GM23338 (cell line): ENCODE measurements around the gene DRGX. TPM values are rescaled to one million over a fixed set of nuclear protein-coding genes. Genes with fewer than 3 reads are reported as not detected.

ENCODE experiments used
- ATAC-seq: fragments of 200-7000 bp; cut with Tn5 transposase; 3 replicates; pipeline ENCODE4 v1.9.1; 2020
- DNase-seq: peaks from one replicate; pipeline ENCODE4 v3.0.0-alpha.2; 2015; ENCODE audit warnings: low spot score
- H2AFZ ChIP-seq: fragments of 200-600 bp; sonication (generic); 2 replicates; pipeline ENCODE4 v1.8.0; 2016; ENCODE audit warnings: antibody characterized with exemption, mild to moderate bottlenecking, moderate library complexity
- H3F3A ChIP-seq: fragments of 200-600 bp; sonication (generic); replicated peaks from 2 replicates; pipeline ENCODE4 v1.8.0; 2017; ENCODE audit warnings: antibody characterized with exemption, mixed run types, low read depth
- H3K27ac ChIP-seq: fragments of 200-600 bp; sonication (generic); 2 replicates; pipeline ENCODE4 v1.6.1; 2016; ENCODE audit warnings: low read depth
- H3K27me3 ChIP-seq: fragments of 200-600 bp; sonication (generic); 2 replicates; pipeline ENCODE4 v1.8.0; 2016; ENCODE audit warnings: mild to moderate bottlenecking, mixed run types, moderate library complexity; ENCODE audit not compliant: insufficient read depth
- H3K36me3 ChIP-seq: fragments of 200-600 bp; sonication (generic); 2 replicates; pipeline ENCODE4 v1.8.0; 2016; ENCODE audit warnings: mild to moderate bottlenecking; ENCODE audit not compliant: insufficient read depth
- H3K4me1 ChIP-seq: fragments of 200-600 bp; sonication (generic); 2 replicates; pipeline ENCODE4 v1.8.0; 2016; ENCODE audit warnings: mild to moderate bottlenecking, moderate library complexity; ENCODE audit not compliant: insufficient read depth
- H3K4me2 ChIP-seq: fragments of 200-600 bp; sonication (generic); 2 replicates; pipeline ENCODE4 v1.7.1; 2017; ENCODE audit warnings: mixed run types
- H3K4me3 ChIP-seq: fragments of 200-600 bp; sonication (generic); 2 replicates; pipeline ENCODE4 v1.6.1; 2016; ENCODE audit warnings: mixed run types
- H3K79me2 ChIP-seq: fragments of 200-600 bp; sonication (generic); replicated peaks from 2 replicates; pipeline ENCODE4 v1.8.0; 2017; ENCODE audit warnings: mild to moderate bottlenecking; ENCODE audit not compliant: insufficient read depth
- H3K9me2 ChIP-seq: fragments of 200-600 bp; sonication (generic); 2 replicates; pipeline ENCODE4 v1.8.0; 2017; ENCODE audit not compliant: insufficient read depth
- H4K20me1 ChIP-seq: fragments of 200-600 bp; sonication (generic); replicated peaks from 2 replicates; pipeline ENCODE4 v1.8.0; 2017; ENCODE audit warnings: mild to moderate bottlenecking; ENCODE audit not compliant: insufficient read depth
- H3K27ac Mint-ChIP-seq: 2 replicates; pipeline ENCODE4 v1.8.0; 2020; ENCODE audit warnings: inconsistent platforms, mild to moderate bottlenecking, moderate library complexity, mixed read lengths
- H3K27me3 Mint-ChIP-seq: 3 replicates; pipeline ENCODE4 v1.8.0; 2022; ENCODE audit warnings: low read depth, mild to moderate bottlenecking, moderate library complexity, mixed read lengths, inconsistent platforms; ENCODE audit not compliant: insufficient read depth, poor library complexity
- H3K36me3 Mint-ChIP-seq: 3 replicates; pipeline ENCODE4 v1.8.0; 2021; ENCODE audit warnings: low read depth, mild to moderate bottlenecking, inconsistent platforms, moderate library complexity, mixed read lengths
- H3K4me1 Mint-ChIP-seq: 3 replicates; pipeline ENCODE4 v1.8.0; 2020; ENCODE audit warnings: mild to moderate bottlenecking, inconsistent platforms, mixed read lengths
- H3K4me3 Mint-ChIP-seq: 3 replicates; pipeline ENCODE4 v1.8.0; 2021; ENCODE audit warnings: moderate library complexity, mild to moderate bottlenecking, inconsistent platforms, mixed read lengths
- H3K9me3 Mint-ChIP-seq: 3 replicates; pipeline ENCODE4 v1.8.0; 2020; ENCODE audit warnings: moderate library complexity, mild to moderate bottlenecking, inconsistent platforms, mixed read lengths
- CREB1 ChIP-seq: fragments of 250-450 bp; sonication (Bioruptor Pico); IDR thresholded peaks from 2 replicates; pipeline ENCODE4 v1.5.0; 2020; ENCODE audit warnings: low read depth, mild to moderate bottlenecking, moderate library complexity
- EZH2 ChIP-seq: fragments of 200-600 bp; sonication (generic); IDR thresholded peaks from one replicate; pipeline ENCODE4 v1.8.0; 2017; ENCODE audit warnings: antibody characterized with exemption, mild to moderate bottlenecking, low read depth; ENCODE audit not compliant: unreplicated experiment
- EZH2phosphoT487 ChIP-seq: fragments of 200-600 bp; sonication (generic); IDR thresholded peaks from one replicate; pipeline ENCODE4 v1.8.1; 2018; ENCODE audit warnings: antibody characterized with exemption; ENCODE audit not compliant: unreplicated experiment
- JUNB ChIP-seq: IDR thresholded peaks from one replicate; pipeline ENCODE4 v1.6.1; 2016; ENCODE audit warnings: antibody characterized with exemption; ENCODE audit not compliant: unreplicated experiment
- NANOG ChIP-seq: IDR thresholded peaks from 2 replicates; pipeline ENCODE4 v1.6.1; 2016; ENCODE audit warnings: antibody characterized with exemption, borderline replicate concordance
- POLR2AphosphoS5 ChIP-seq: IDR thresholded peaks from 2 replicates; pipeline ENCODE4 v1.6.1; 2016; ENCODE audit warnings: antibody characterized with exemption, low read depth
- STAT1 ChIP-seq: IDR thresholded peaks from one replicate; pipeline ENCODE4 v1.6.1; 2016; ENCODE audit warnings: antibody characterized with exemption; ENCODE audit not compliant: unreplicated experiment
- ZNF114 ChIP-seq: fragments of 250-450 bp; sonication (Bioruptor Pico); IDR thresholded peaks from 2 replicates; pipeline ENCODE4 v1.5.0; 2020; ENCODE audit warnings: mild to moderate bottlenecking, moderate library complexity
- ZNF331 ChIP-seq: fragments of 250-450 bp; sonication (Bioruptor Pico); IDR thresholded peaks from 2 replicates; pipeline ENCODE4 v1.5.0; 2020; ENCODE audit warnings: low read depth, mild to moderate bottlenecking, moderate library complexity
- polyA plus RNA-seq: library from polyadenylated mRNA; unstranded; fragments of >200 nt; fragmentation: Nextera tagmentation; extraction: Ambion mirVana; gene quantifications from 2 replicates; pipeline ENCODE4 v1.2.1, GENCODE V29; 2016
- total RNA-seq: library from RNA; depleted of rRNA; stranded (reverse); fragments of >200 nt; shearing (Covaris generic); gene quantifications from 2 replicates; pipeline ENCODE4 v1.2.3, GENCODE V29; 2014
- TF ChIP-seq, protein P1 (sequence below): IDR thresholded peaks from one replicate; pipeline ENCODE4 v1.6.1; 2018; ENCODE audit warnings: antibody characterized with exemption; ENCODE audit not compliant: unreplicated experiment
- TF ChIP-seq, protein P2 (sequence below): IDR thresholded peaks from 2 replicates; pipeline ENCODE4 v1.6.1; 2016; ENCODE audit warnings: antibody characterized with exemption
- TF ChIP-seq, protein P3 (sequence below): fragments of 250-450 bp; sonication (Bioruptor Pico); IDR thresholded peaks from 2 replicates; pipeline ENCODE4 v1.5.0; 2020; ENCODE audit warnings: mild to moderate bottlenecking, moderate library complexity

Gene DRGX
- total and polyA plus RNA-seq, 2 experiments from 2014 or later, result not detected

DNA sequence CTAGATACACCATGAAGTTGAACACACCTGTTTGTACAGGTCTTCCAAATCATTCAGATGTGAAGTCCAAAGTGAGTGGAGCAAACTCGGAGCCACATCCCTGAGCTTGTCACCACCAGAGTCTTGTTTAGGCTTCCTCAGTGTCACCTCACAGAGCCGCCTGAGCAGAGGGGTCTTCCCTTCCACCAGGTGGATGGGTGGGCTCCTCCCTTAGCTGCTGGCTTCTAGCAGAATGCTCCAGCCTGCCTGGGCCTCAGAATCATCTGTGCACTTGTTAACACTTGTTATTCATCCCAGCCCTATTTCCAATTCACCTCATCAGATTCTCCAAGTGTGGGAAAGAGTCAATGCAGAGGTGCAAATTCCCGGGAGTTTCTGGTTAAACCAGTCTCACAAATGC, 64.5 kb downstream of the DRGX start (continued):
- TF ChIP-seq ZNF114, result no peak

DNA sequence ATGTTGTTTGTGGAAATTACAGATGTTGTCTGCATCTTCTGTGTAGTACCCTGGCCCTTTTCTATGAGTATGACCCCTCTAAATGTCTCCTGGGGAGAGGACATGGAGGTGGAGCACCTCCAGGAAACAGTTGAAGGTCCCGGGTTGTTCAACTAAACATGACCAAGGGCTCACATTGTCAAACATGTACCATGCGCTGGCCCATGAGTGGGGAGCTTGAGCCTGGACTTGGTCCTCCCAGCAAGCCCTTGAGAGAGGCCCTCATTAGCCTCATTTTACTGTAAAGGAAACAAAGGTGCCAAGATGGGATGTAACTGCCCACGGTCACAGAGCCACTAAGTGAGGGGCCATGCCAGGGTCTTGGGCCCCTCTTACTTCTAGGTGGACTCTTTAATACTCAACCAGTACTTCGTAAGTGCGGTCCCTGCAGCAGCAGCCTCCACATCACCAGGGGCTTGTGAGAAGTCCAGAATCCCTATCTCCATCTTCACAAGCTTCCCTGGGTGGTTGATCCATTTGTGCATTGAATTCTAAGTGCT, 65.7 kb downstream of the DRGX start:
- H3K27me3 ChIP-seq, result no peaks in the 10 kb centered on the region
- no peak overlapping the region for H2AFZ ChIP-seq
- H3K4me1 ChIP-seq, result no peaks in the 10 kb centered on the region
- no peaks in the 10 kb centered on the region for H3K36me3 ChIP-seq
- H3K27ac Mint-ChIP-seq, result no peak overlapping the region
- DNase-seq (no peak), ATAC-seq (no peak)
- no peak overlapping the region for H3K4me2 ChIP-seq
- H3K36me3 Mint-ChIP-seq, result no peaks in the 10 kb centered on the region
- H3K4me1 Mint-ChIP-seq, result peaks cover 7% of the 10 kb centered on the region
- no peak for TF ChIP-seq EZH2phosphoT487
- TF ChIP-seq STAT1, result no peak
- no peak for TF ChIP-seq NANOG
- TF ChIP-seq, protein P1, sequence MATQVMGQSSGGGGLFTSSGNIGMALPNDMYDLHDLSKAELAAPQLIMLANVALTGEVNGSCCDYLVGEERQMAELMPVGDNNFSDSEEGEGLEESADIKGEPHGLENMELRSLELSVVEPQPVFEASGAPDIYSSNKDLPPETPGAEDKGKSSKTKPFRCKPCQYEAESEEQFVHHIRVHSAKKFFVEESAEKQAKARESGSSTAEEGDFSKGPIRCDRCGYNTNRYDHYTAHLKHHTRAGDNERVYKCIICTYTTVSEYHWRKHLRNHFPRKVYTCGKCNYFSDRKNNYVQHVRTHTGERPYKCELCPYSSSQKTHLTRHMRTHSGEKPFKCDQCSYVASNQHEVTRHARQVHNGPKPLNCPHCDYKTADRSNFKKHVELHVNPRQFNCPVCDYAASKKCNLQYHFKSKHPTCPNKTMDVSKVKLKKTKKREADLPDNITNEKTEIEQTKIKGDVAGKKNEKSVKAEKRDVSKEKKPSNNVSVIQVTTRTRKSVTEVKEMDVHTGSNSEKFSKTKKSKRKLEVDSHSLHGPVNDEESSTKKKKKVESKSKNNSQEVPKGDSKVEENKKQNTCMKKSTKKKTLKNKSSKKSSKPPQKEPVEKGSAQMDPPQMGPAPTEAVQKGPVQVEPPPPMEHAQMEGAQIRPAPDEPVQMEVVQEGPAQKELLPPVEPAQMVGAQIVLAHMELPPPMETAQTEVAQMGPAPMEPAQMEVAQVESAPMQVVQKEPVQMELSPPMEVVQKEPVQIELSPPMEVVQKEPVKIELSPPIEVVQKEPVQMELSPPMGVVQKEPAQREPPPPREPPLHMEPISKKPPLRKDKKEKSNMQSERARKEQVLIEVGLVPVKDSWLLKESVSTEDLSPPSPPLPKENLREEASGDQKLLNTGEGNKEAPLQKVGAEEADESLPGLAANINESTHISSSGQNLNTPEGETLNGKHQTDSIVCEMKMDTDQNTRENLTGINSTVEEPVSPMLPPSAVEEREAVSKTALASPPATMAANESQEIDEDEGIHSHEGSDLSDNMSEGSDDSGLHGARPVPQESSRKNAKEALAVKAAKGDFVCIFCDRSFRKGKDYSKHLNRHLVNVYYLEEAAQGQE, result no peak
- TF ChIP-seq ZNF331 (CRISPR knock-in tag), result no peak
- no peak for TF ChIP-seq POLR2AphosphoS5
- TF ChIP-seq, protein P2, sequence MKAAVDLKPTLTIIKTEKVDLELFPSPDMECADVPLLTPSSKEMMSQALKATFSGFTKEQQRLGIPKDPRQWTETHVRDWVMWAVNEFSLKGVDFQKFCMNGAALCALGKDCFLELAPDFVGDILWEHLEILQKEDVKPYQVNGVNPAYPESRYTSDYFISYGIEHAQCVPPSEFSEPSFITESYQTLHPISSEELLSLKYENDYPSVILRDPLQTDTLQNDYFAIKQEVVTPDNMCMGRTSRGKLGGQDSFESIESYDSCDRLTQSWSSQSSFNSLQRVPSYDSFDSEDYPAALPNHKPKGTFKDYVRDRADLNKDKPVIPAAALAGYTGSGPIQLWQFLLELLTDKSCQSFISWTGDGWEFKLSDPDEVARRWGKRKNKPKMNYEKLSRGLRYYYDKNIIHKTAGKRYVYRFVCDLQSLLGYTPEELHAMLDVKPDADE, result no peak
- no peak for TF ChIP-seq ZNF114
- no peak for TF ChIP-seq CREB1 (CRISPR knock-in tag)
- no peak for TF ChIP-seq EZH2
- TF ChIP-seq, protein P3, sequence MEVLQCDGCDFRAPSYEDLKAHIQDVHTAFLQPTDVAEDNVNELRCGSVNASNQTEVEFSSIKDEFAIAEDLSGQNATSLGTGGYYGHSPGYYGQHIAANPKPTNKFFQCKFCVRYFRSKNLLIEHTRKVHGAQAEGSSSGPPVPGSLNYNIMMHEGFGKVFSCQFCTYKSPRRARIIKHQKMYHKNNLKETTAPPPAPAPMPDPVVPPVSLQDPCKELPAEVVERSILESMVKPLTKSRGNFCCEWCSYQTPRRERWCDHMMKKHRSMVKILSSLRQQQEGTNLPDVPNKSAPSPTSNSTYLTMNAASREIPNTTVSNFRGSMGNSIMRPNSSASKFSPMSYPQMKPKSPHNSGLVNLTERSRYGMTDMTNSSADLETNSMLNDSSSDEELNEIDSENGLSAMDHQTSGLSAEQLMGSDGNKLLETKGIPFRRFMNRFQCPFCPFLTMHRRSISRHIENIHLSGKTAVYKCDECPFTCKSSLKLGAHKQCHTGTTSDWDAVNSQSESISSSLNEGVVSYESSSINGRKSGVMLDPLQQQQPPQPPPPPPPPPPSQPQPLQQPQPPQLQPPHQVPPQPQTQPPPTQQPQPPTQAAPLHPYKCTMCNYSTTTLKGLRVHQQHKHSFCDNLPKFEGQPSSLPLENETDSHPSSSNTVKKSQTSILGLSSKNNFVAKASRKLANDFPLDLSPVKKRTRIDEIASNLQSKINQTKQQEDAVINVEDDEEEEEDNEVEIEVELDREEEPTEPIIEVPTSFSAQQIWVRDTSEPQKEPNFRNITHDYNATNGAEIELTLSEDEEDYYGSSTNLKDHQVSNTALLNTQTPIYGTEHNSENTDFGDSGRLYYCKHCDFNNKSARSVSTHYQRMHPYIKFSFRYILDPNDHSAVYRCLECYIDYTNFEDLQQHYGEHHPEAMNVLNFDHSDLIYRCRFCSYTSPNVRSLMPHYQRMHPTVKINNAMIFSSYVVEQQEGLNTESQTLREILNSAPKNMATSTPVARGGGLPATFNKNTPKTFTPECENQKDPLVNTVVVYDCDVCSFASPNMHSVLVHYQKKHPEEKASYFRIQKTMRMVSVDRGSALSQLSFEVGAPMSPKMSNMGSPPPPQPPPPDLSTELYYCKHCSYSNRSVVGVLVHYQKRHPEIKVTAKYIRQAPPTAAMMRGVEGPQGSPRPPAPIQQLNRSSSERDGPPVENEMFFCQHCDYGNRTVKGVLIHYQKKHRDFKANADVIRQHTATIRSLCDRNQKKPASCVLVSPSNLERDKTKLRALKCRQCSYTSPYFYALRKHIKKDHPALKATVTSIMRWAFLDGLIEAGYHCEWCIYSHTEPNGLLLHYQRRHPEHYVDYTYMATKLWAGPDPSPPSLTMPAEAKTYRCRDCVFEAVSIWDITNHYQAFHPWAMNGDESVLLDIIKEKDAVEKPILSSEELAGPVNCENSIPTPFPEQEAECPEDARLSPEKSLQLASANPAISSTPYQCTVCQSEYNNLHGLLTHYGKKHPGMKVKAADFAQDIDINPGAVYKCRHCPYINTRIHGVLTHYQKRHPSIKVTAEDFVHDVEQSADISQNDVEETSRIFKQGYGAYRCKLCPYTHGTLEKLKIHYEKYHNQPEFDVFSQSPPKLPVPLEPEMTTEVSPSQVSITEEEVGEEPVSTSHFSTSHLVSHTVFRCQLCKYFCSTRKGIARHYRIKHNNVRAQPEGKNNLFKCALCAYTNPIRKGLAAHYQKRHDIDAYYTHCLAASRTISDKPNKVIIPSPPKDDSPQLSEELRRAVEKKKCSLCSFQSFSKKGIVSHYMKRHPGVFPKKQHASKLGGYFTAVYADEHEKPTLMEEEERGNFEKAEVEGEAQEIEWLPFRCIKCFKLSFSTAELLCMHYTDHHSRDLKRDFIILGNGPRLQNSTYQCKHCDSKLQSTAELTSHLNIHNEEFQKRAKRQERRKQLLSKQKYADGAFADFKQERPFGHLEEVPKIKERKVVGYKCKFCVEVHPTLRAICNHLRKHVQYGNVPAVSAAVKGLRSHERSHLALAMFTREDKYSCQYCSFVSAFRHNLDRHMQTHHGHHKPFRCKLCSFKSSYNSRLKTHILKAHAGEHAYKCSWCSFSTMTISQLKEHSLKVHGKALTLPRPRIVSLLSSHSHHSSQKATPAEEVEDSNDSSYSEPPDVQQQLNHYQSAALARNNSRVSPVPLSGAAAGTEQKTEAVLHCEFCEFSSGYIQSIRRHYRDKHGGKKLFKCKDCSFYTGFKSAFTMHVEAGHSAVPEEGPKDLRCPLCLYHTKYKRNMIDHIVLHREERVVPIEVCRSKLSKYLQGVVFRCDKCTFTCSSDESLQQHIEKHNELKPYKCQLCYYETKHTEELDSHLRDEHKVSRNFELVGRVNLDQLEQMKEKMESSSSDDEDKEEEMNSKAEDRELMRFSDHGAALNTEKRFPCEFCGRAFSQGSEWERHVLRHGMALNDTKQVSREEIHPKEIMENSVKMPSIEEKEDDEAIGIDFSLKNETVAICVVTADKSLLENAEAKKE, result no peak
- TF ChIP-seq JUNB, result no peak
- no peaks in the 10 kb centered on the region; the same call in 1 of the 2 replicates for H3K9me2 ChIP-seq
- H3K27me3 Mint-ChIP-seq, result peaks cover 15% of the 10 kb centered on the region
- no peaks in the 10 kb centered on the region; the same call in 2 of the 3 replicates for H3K9me3 Mint-ChIP-seq
- H4K20me1 ChIP-seq, result no peaks in the 10 kb centered on the region
- H3F3A ChIP-seq, result no peaks in the 10 kb centered on the region
- H3K27ac ChIP-seq, result no peak overlapping the region
- no peaks in the 10 kb centered on the region for H3K79me2 ChIP-seq
- H3K4me3 ChIP-seq, result no peak overlapping the region
- no peak overlapping the region for H3K4me3 Mint-ChIP-seq
